Endothelial cell of umbilical vein (primary cell): ENCODE results near the gene POLR3B. TPM values are rescaled to one million over a fixed set of nuclear protein-coding genes. Genes with fewer than 3 reads are reported as not detected.

Source experiments
- BruUV-seq: library from RNA; stranded (reverse); fragments of 400-500 nt; replicated peaks from 2 replicates; lab custom pipeline; 2021; lab: Mats Ljungman, UMichigan
- CTCF ChIA-PET: fragments of 300-600, 350-600 bp; sonication (Branson Sonifier 250); formaldehyde crosslinking; loops from one replicate; lab custom pipeline; 2021; ENCODE audit warnings: antibody characterized with exemption, inconsistent platforms; lab: Charles Lee
- POLR2A ChIA-PET: fragments of 300-600, 350-600 bp; sonication (Branson Sonifier 250); formaldehyde crosslinking; loops from one replicate; lab custom pipeline; 2021; ENCODE audit warnings: antibody characterized with exemption, inconsistent platforms; lab: Charles Lee
- DNase-seq: peaks from one replicate; pipeline ENCODE4 v3.0.0-alpha.2; 2011; ENCODE audit warnings: low read depth, low spot score
- FAIRE-seq: peaks from 2 replicates; lab custom pipeline; 2011; peaks lifted over from hg19 to GRCh38; lab: Jason Lieb, UNC
- H2AFZ ChIP-seq: 2 replicates; pipeline ENCODE4 v1.6.0; 2012; ENCODE audit warnings: low read depth, low read length, control low read depth, inconsistent platforms
- H3K27ac ChIP-seq: 2 replicates; pipeline ENCODE4 v1.5.1; 2011; ENCODE audit warnings: low read depth, mild to moderate bottlenecking, control low read depth, low read length, moderate library complexity; ENCODE audit not compliant: insufficient read depth
- H3K27me3 ChIP-seq, 2 experiments: 2 replicates each; pipeline versions ENCODE4 v1.6.0 to v1.6.1; 2011; ENCODE audit warnings: low read length in 2 of 2, mixed read lengths in 1 of 2; ENCODE audit not compliant: control insufficient read depth in 2 of 2, insufficient read depth in 2 of 2
- H3K36me3 ChIP-seq, 2 experiments: 2 replicates in 1 of 2; 3 replicates in 1 of 2; pipeline ENCODE4 v1.5.1; 2011; ENCODE audit warnings: low read length in 2 of 2, mild to moderate bottlenecking in 1 of 2, moderate library complexity in 1 of 2; ENCODE audit not compliant: control insufficient read depth in 2 of 2, insufficient read depth in 2 of 2; ENCODE audit errors: extremely low read depth in 1 of 2
- H3K4me1 ChIP-seq: 3 replicates; pipeline ENCODE4 v1.5.1; 2011; ENCODE audit warnings: mild to moderate bottlenecking, low read length; ENCODE audit not compliant: control insufficient read depth, insufficient read depth; ENCODE audit errors: extremely low read depth
- H3K4me2 ChIP-seq: 2 replicates; pipeline ENCODE4 v1.6.1; 2011; ENCODE audit warnings: low read length, control low read depth, mixed read lengths; ENCODE audit not compliant: insufficient read depth
- H3K4me3 ChIP-seq, 3 experiments: fragments of 200-600 bp in 1 of 3; sonication (generic), shearing (Covaris generic) in 1 of 3; replicated peaks in 1 of 3; 2 replicates each; pipeline ENCODE4 v1.5.1; 2011 to 2016; ENCODE audit warnings: control low read depth in 3 of 3, low read length in 3 of 3, mild to moderate bottlenecking in 2 of 3, inconsistent platforms in 1 of 3, low read depth in 1 of 3, moderate library complexity in 1 of 3; ENCODE audit not compliant: insufficient read depth in 1 of 3
- H3K79me2 ChIP-seq: 2 replicates; pipeline ENCODE4 v1.6.0; 2012; ENCODE audit warnings: low read length, inconsistent platforms; ENCODE audit not compliant: control insufficient read depth, insufficient read depth
- H3K9ac ChIP-seq: replicated peaks from 2 replicates; pipeline ENCODE3; 2011; ENCODE audit warnings: low read length, control low read depth; ENCODE audit not compliant: insufficient read depth; ENCODE audit errors: extremely low read depth
- H3K9me1 ChIP-seq: replicated peaks from 3 replicates; pipeline ENCODE4 v1.6.0; 2011; ENCODE audit warnings: mild to moderate bottlenecking, low read length; ENCODE audit not compliant: control insufficient read depth, insufficient read depth; ENCODE audit errors: extremely low read depth
- H3K9me3 ChIP-seq: replicated peaks from 2 replicates; pipeline ENCODE4 v1.5.1; 2012; ENCODE audit warnings: low read length, inconsistent platforms; ENCODE audit not compliant: control insufficient read depth, insufficient read depth
- H4K20me1 ChIP-seq: replicated peaks from 2 replicates; pipeline ENCODE3; 2011; ENCODE audit warnings: mild to moderate bottlenecking, low read length; ENCODE audit not compliant: control insufficient read depth, insufficient read depth; ENCODE audit errors: extremely low read depth
- CTCF ChIP-seq, 2 donors: IDR thresholded peaks; 1 replicate in 1 of 2; 2 replicates in 1 of 2; pipeline ENCODE4 v1.5.1; 2011; ENCODE audit warnings: low read length in 2 of 2, mild to moderate bottlenecking in 2 of 2, moderate library complexity in 2 of 2, control low read depth in 1 of 2, inconsistent platforms in 1 of 2, low read depth in 1 of 2; ENCODE audit not compliant: insufficient read depth in 1 of 2; ENCODE audit errors: extremely low read depth in 1 of 2
- EZH2 ChIP-seq: IDR thresholded peaks from 2 replicates; pipeline ENCODE4 v1.6.1; 2012; ENCODE audit warnings: borderline replicate concordance, low read depth, mild to moderate bottlenecking, moderate library complexity, low read length, inconsistent platforms; ENCODE audit not compliant: severe bottlenecking
- FOS ChIP-seq: IDR thresholded peaks from 2 replicates; pipeline ENCODE4 v1.6.1; 2011; ENCODE audit warnings: mild to moderate bottlenecking, low read length, moderate library complexity, borderline replicate concordance; ENCODE audit not compliant: insufficient read depth
- GATA2 ChIP-seq: IDR thresholded peaks from 2 replicates; pipeline ENCODE4 v1.7.0; 2011; ENCODE audit warnings: low read depth, mild to moderate bottlenecking, moderate library complexity, mixed read lengths, low read length; ENCODE audit not compliant: insufficient read length, insufficient read depth
- JUN ChIP-seq: IDR thresholded peaks from 2 replicates; pipeline ENCODE4 v1.6.1; 2011; ENCODE audit warnings: borderline replicate concordance, low read depth; ENCODE audit not compliant: insufficient read length, insufficient read depth
- MAX ChIP-seq: IDR thresholded peaks from 2 replicates; pipeline ENCODE4 v1.6.1; 2011; ENCODE audit not compliant: insufficient read depth, insufficient read length
- MYC ChIP-seq: IDR thresholded peaks from one replicate; pipeline ENCODE4 v1.6.1; 2011; ENCODE audit warnings: mild to moderate bottlenecking, low read depth, low read length
- POLR2A ChIP-seq: IDR thresholded peaks from 2 replicates; pipeline ENCODE4 v1.6.1; 2012; ENCODE audit warnings: low read depth, mild to moderate bottlenecking, control low read depth, low read length
- POLR2AphosphoS5 ChIP-seq: IDR thresholded peaks from 2 replicates; pipeline ENCODE4 v1.6.1; 2012; ENCODE audit warnings: low read depth, mild to moderate bottlenecking, control low read depth, low read length, moderate library complexity; ENCODE audit not compliant: insufficient read depth
- dilution Hi-C: fragments of 300-500 bp; cut with MboI; formaldehyde crosslinking; loops from one replicate; pipeline ENCODE4 v1.15.0; 2019; ENCODE audit warnings: low sequenced_read_pairs; ENCODE audit not compliant: extremely low pct_ligation_motif_present
- intact Hi-C: fragments of 100-400 bp; cut with micrococcal nuclease; formaldehyde crosslinking; loops from one replicate; pipeline ENCODE4 v1.10.0; 2022
- polyA plus RNA-seq, 4 experiments: library from polyadenylated mRNA; depleted of rRNA in 3 of 4; stranded (reverse) in 3 of 4; unstranded in 1 of 4; fragments of >200 nt; gene quantifications; 2 replicates each; pipeline versions ENCODE4 v1.2.1 to v1.2.3, GENCODE V29; 2011 to 2012; ENCODE audit warnings: missing spikeins in 1 of 4
- total RNA-seq: library from RNA; stranded (reverse); gene quantifications from 2 replicates; pipeline ENCODE4 v1.2.3, GENCODE V29; 2021

Gene POLR3B
- total and polyA plus RNA-seq, 2 donors (not counting 3 experiments of a cell fraction or from before 2014, with no cell fraction given), result 6.0 to 12.3 TPM

- no peak overlapping the region for H3K9ac ChIP-seq
- no peaks in the 10 kb centered on the region for H3K79me2 ChIP-seq
- POLR2A ChIA-PET, result no interaction called here
- no peaks in the 10 kb centered on the region for H3K9me1 ChIP-seq
- H2AFZ ChIP-seq, result no peak overlapping the region
- no TSS peak for BruUV-seq
- H3K27ac ChIP-seq, result no peak overlapping the region
- FAIRE-seq (no peak), DNase-seq (no peak)
- H3K4me2 ChIP-seq, result no peak overlapping the region
- intact Hi-C loops (no loop called here), dilution Hi-C loops (no loop called here)
- no peak overlapping the region for H3K4me3 ChIP-seq
- H3K9me3 ChIP-seq, result no peaks in the 10 kb centered on the region
- CTCF ChIA-PET, result no interaction called here
- peaks cover 0 to 3% of the 10 kb centered on the region in 2 experiments for H3K36me3 ChIP-seq
- no peaks in the 10 kb centered on the region for H3K4me1 ChIP-seq
- no peak for TF ChIP-seq JUN
- no peak for TF ChIP-seq MAX
- no peak for TF ChIP-seq FOS
- TF ChIP-seq MYC, result no peak
- TF ChIP-seq CTCF (IDR thresholded peaks at IDR 0.05; ENCODE audit: extremely low read depth in 1 of 2, insufficient read depth in 1 of 2, low read depth in 1 of 2, low read length in 2 of 2), result no peak
- TF ChIP-seq GATA2, result no peak
- no peak for TF ChIP-seq POLR2AphosphoS5
- no peak for TF ChIP-seq POLR2A
- no peak for TF ChIP-seq EZH2
- H3K27me3 ChIP-seq, result no peaks in the 10 kb centered on the region
- no peaks in the 10 kb centered on the region for H4K20me1 ChIP-seq
These were observed 13.4 kb upstream of the POLR3B start for GRCh38 chr12:106344131-106344530.
